Body of pancreas (tissue), 4 donors: ENCODE data around the gene ECE2. TPM values are rescaled to one million over a fixed set of nuclear protein-coding genes. Genes with fewer than 3 reads are reported as not detected.

ENCODE experiments used
- ATAC-seq: fragments of 150-250 bp; one replicate; pipeline ENCODE4 v1.9.1; 2016
- DNase-seq, 4 donors: peaks; one replicate each; pipeline ENCODE4 v3.0.0-alpha.2; 2019
- H3K27ac ChIP-seq, 4 donors: fragments of 200-600 bp; sonication (generic); 1 replicate in 3 of 4; 2 replicates in 1 of 4; pipeline versions ENCODE4 v1.5.1 to v1.6.1; 2016 to 2019; ENCODE audit warnings: mild to moderate bottlenecking in 1 of 4, mixed read lengths in 1 of 4, moderate library complexity in 1 of 4
- H3K27me3 ChIP-seq, 2 donors: fragments of 200-600 bp; sonication (generic); one replicate each; pipeline ENCODE4 v1.6.0; 2016; ENCODE audit warnings: mild to moderate bottlenecking in 1 of 2
- H3K36me3 ChIP-seq, 2 donors: fragments of 200-600 bp; sonication (generic); replicated peaks in 1 of 2; 2 replicates each; pipeline ENCODE4 v1.5.1; 2016; ENCODE audit warnings: low read depth in 2 of 2; ENCODE audit not compliant: insufficient read depth in 1 of 2
- H3K4me1 ChIP-seq: fragments of 200-600 bp; sonication (generic); one replicate; pipeline ENCODE4 v1.6.0; 2016
- H3K4me3 ChIP-seq, 2 donors: fragments of 200-600 bp; sonication (generic); 1 replicate in 1 of 2; 2 replicates in 1 of 2; pipeline ENCODE4 v1.5.1; 2016 to 2019
- H3K9me3 ChIP-seq, 3 donors: fragments of 200-600 bp; sonication (generic); 1 replicate in 2 of 3; 2 replicates in 1 of 3; pipeline ENCODE4 v1.5.1; 2016
- CTCF ChIP-seq, 7 experiments: fragments of 450-650 bp in 4 of 7; fragments of 200-600 bp in 3 of 7; sonication (generic) in 3 of 7; IDR thresholded peaks; one replicate each; pipeline ENCODE4 v1.5.1; 2016 to 2019; ENCODE audit warnings: antibody characterized with exemption in 7 of 7
- POLR2A ChIP-seq, 3 donors: fragments of 450-650 bp; IDR thresholded peaks; one replicate each; pipeline ENCODE4 v1.6.1; 2016; ENCODE audit warnings: antibody characterized with exemption in 3 of 3, mild to moderate bottlenecking in 2 of 3
- WGBS, 2 donors: methylation state at CpG; one replicate each; pipeline ENCODE4 v1.1.5; 2017; 5-methylcytosine and 5-hydroxymethylcytosine counted together
- intact Hi-C: fragments of 100-400 bp; cut with DNase I; formaldehyde crosslinking; loops from one replicate; pipeline ENCODE4 v1.15.1; 2023
- total RNA-seq, 2 donors: library from RNA; depleted of rRNA; stranded (reverse); fragments of >200 nt; gene quantifications; one replicate each; pipeline ENCODE4 v1.1.0, GENCODE V29; 2016

ECE2 gene
- total RNA-seq, 2 donors from 2014 or later = 11.7 to 18.8 TPM

GRCh38 chr3:184325269-184325668 is 49.4 kb downstream of the ECE2 start:
- Histone ChIP-seq H3K4me3 (no peak overlapping the region), H3K4me1 (peaks cover 23% of the 10 kb centered on the region), H3K9me3 (no peaks in the 10 kb centered on the region), H3K27ac (no peak overlapping the region), H3K36me3 (peaks cover 69 to 87% of the 10 kb centered on the region in 2 donors), H3K27me3 (no peaks in the 10 kb centered on the region)
- DNase-seq = no peak
- no peak for ATAC-seq
- WGBS, 2 donors = 79 to 87% methylated on average over 11 to 12 of the region's 13 CpGs
- TF ChIP-seq POLR2A (IDR thresholded peaks at IDR 0.05) (no peak), CTCF (IDR thresholded peaks at IDR 0.05) (no peak)
- intact Hi-C loops = no loop called here

GRCh38 chr3:184325715-184326369 is 50.0 kb downstream of the ECE2 start:
- WGBS, 2 donors = 77 to 80% methylated on average over 6 of the region's 6 CpGs
- H3K9me3 ChIP-seq = no peaks in the 10 kb centered on the region
- H3K27ac ChIP-seq = no peak overlapping the region
- peaks cover 69 to 90% of the 10 kb centered on the region in 2 donors for H3K36me3 ChIP-seq
- ATAC-seq = no peak
- intact Hi-C loops = no loop called here
- peaks cover 18% of the 10 kb centered on the region for H3K4me1 ChIP-seq
- no peak for DNase-seq
- H3K4me3 ChIP-seq = no peak overlapping the region
- no peaks in the 10 kb centered on the region for H3K27me3 ChIP-seq
- TF ChIP-seq CTCF (IDR thresholded peaks at IDR 0.05) (no peak), POLR2A (IDR thresholded peaks at IDR 0.05) (no peak)

- no peaks in the 10 kb centered on the region for H3K9me3 ChIP-seq
- no peaks in the 10 kb centered on the region for H3K27me3 ChIP-seq
- peaks cover 72 to 90% of the 10 kb centered on the region in 2 donors for H3K36me3 ChIP-seq
- ATAC-seq = no peak
- no peak for DNase-seq
- H3K4me1 ChIP-seq = peaks cover 4% of the 10 kb centered on the region
- no peak overlapping the region for H3K27ac ChIP-seq
- 89 to 93% methylated on average over 21 of the region's 21 CpGs for WGBS, 2 donors
- H3K4me3 ChIP-seq = no peak overlapping the region
- TF ChIP-seq CTCF (IDR thresholded peaks at IDR 0.05) (no peak), POLR2A (IDR thresholded peaks at IDR 0.05) (no peak)
- intact Hi-C loops = no loop called here
Observed at GRCh38 chr3:184327171-184327570, 51.3 kb downstream of the ECE2 start.

GRCh38 chr3:184328516-184328915 is 52.7 kb downstream of the ECE2 start:
- Histone ChIP-seq H3K27me3 (no peaks in the 10 kb centered on the region), H3K9me3 (no peaks in the 10 kb centered on the region), H3K4me1 (no peaks in the 10 kb centered on the region), H3K27ac (no peak overlapping the region), H3K36me3 (peaks cover 65 to 86% of the 10 kb centered on the region in 2 donors), H3K4me3 (no peak overlapping the region)
- no peak for TF ChIP-seq CTCF (IDR thresholded peaks at IDR 0.05)
- no peak for TF ChIP-seq POLR2A (IDR thresholded peaks at IDR 0.05)
- DNase-seq = no peak
- intact Hi-C loops = no loop called here
- WGBS, 2 donors = 43 to 59% methylated on average over 3 of the region's 3 CpGs
- no peak for ATAC-seq
